ENCODE measurements around the gene M1AP. TPM values are rescaled to one million over a fixed set of nuclear protein-coding genes. Genes with fewer than 3 reads are reported as not detected.

Gene M1AP
- total RNA-seq, 2 donors from 2014 or later, result 0.60 TPM; not detected in 1

DNA sequence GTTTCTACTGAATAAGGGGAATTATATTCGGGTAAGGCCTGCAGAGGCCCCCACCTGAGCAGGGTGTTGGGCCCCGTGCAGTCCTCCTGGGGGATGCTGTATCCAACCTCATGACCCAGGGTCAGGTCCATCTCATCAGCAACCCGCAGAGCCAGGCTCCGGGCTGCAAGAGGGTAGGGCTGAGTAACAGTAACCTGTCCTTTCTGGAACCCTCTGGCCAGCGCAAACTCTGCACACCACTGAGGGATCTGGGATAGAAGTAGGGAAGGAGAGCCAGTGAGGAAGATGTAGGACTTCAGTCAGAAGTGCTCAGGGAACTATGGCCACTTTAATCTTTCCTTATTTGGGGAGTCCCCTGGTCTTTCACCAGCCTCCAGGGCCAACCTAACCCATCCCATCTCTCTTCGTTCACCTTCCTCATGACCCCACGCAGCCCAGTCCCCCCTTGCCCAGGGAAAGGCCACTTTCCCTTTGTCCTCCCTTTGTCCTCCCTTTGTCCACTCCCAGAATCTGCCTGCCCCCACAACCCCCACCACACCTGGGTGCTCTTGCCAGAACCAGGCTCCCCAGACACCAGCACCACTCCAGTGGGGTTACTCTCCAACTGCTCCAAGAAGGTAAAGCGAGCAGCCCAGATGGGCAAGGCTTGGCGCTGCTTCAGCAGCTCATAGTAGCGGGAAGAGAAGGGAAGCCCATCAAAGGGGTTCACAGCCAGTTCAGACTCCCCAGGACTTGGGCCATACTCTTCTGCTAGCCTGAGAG is 123.0 kb downstream of the M1AP start:
- ATAC-seq (no peak), DNase-seq (no peak)
- peaks cover 21% of the 10 kb centered on the region for H3K4me1 Mint-ChIP-seq
- H3K27me3 Mint-ChIP-seq, result peaks cover 7% of the 10 kb centered on the region
- no peak overlapping the region for H3K27ac Mint-ChIP-seq
- H3K9me3 ChIP-seq (ENCODE audit: control insufficient read depth, low read length, poor library complexity, severe bottlenecking), result no peaks in the 10 kb centered on the region
- H3K36me3 Mint-ChIP-seq (ENCODE audit: low read depth), result peaks cover 14% of the 10 kb centered on the region
- no peak overlapping the region for H3K4me3 Mint-ChIP-seq

GRCh38 chr2:74524005-74524404 is 124.1 kb downstream of the M1AP start:
- ATAC-seq, result no peak
- Mint-ChIP-seq H3K27ac (no peak overlapping the region), H3K27me3 (peaks cover 18% of the 10 kb centered on the region), H3K4me3 (no peak overlapping the region), H3K4me1 (peaks cover 21% of the 10 kb centered on the region), H3K36me3 (ENCODE audit: low read depth) (peaks cover 16% of the 10 kb centered on the region)
- no peaks in the 10 kb centered on the region for H3K9me3 ChIP-seq (ENCODE audit: control insufficient read depth, low read length, poor library complexity, severe bottlenecking)
- no peak for DNase-seq

- peaks cover 33% of the 10 kb centered on the region for H3K27me3 Mint-ChIP-seq
- DNase-seq, result no peak
- no peak overlapping the region for H3K4me3 Mint-ChIP-seq
These were observed 125.6 kb downstream of the M1AP start for GRCh38 chr2:74522516-74522915.

DNA sequence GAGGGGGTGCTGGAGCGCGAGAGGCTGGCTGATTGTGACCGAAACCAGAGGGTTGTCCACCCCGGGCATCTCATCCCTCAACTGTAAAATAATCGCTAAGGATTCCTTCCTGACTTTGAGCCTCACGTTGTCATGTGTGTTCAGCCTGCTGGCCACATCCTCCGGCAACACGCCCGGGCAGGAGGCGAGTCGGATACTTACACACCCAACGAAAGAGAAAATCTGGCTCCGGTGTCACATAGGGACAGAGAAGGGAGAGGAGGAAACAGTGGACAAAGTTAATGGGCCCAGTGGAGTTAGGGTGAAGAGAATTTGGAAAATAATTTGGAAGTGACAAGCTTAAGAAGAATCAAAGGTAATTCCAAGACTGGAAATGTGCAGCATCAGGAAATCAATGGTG is 131.5 kb downstream of the M1AP start:
- Mint-ChIP-seq H3K36me3 (ENCODE audit: low read depth) (peaks cover 7% of the 10 kb centered on the region), H3K27me3 (peaks cover 61% of the 10 kb centered on the region), H3K4me1 (peaks cover 21% of the 10 kb centered on the region)

More at GRCh38 chr2:74522516-74522915, 125.6 kb downstream of the M1AP start:
- Mint-ChIP-seq H3K36me3 (ENCODE audit: low read depth) (peaks cover 11% of the 10 kb centered on the region), H3K27ac (no peak overlapping the region), H3K4me1 (peaks cover 13% of the 10 kb centered on the region)
- ATAC-seq, result no peak
- no peaks in the 10 kb centered on the region for H3K9me3 ChIP-seq (ENCODE audit: control insufficient read depth, low read length, poor library complexity, severe bottlenecking)

DNA sequence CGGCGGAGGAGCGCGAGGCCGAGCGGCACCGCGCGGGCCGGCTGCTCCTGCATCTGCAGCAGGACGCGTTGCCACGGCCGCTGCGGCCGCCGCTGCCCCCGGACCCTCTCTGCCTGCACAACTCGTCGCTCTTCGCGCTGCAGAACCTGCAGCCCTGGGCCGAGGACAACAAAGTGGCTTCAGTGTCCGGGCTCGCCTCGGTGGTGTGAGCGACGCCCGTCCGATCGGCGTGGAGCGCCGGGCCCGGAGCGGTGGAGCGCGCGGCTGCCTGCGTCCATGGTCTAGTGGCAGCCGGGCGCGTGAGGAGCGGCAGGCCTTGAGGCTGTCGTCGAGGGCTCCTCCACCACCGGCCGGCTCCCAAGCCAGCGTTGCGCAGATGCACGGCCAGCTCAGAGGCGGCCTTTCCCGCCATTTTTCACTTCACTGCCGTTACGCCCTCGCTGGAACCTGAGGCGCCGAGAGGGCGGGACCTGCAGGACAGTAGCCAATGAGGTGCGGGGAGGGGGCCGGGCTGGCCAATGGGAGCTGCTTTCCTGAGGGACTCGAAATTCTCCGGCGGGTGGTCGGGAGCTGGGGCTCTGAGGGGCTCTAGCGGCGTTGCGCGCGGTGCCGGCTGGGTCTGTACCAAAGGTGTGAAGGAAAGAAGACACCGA is 132.0 kb downstream of the M1AP start:
- DNase-seq (peak; percentile 59 to 68 (median 67)), ATAC-seq (peak; percentile 87)
- Mint-ChIP-seq H3K27me3 (peaks cover 61% of the 10 kb centered on the region), H3K27ac (peak overlapping the region; percentile 61), H3K4me1 (peaks cover 21% of the 10 kb centered on the region), H3K36me3 (ENCODE audit: low read depth) (peaks cover 7% of the 10 kb centered on the region), H3K4me3 (peak overlapping the region; percentile 77)
- no peaks in the 10 kb centered on the region for H3K9me3 ChIP-seq (ENCODE audit: control insufficient read depth, low read length, poor library complexity, severe bottlenecking)

More for the DNA sequence above, 131.5 kb downstream of the M1AP start:
- peak overlapping the region; percentile 61 for H3K27ac Mint-ChIP-seq
- ATAC-seq (no peak), DNase-seq (no peak)
- H3K4me3 Mint-ChIP-seq, result peak overlapping the region; percentile 77
- no peaks in the 10 kb centered on the region for H3K9me3 ChIP-seq (ENCODE audit: control insufficient read depth, low read length, poor library complexity, severe bottlenecking)

DNA sequence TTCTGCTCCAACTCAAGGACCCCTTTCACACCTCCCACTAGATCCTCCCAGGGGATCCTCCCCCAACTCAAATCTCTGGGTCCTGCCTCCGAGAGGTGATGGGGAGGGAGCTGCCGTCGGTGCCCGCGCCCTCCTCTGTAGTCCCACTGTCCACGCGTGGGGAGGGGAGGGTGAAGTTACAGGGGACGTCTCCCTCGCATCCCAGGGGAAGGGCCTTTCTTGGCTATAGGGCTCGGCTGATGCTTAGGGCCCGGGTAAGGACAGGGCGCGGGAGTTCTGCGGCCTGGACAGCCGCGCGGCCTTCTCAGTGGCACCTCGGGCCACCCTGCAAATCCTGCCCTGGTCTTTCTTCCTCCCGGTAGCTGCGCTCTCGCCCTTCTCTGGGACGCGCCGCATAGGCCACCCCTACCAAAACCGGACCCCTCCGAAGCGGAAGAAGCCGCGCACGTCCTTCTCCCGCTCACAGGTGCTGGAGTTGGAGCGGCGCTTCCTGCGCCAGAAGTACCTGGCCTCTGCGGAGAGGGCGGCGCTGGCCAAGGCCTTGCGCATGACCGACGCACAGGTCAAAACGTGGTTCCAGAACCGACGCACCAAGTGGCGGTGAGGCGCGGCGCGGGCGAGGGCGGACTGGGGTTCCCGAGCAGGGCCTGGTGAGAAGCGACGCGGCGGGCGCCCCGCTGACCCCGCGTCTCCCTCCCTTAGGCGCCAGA is 132.7 kb downstream of the M1AP start:
- Mint-ChIP-seq H3K4me3 (peak overlapping the region; percentile 91), H3K27ac (peak overlapping the region; percentile 41), H3K27me3 (peaks cover 57% of the 10 kb centered on the region), H3K4me1 (peaks cover 21% of the 10 kb centered on the region), H3K36me3 (ENCODE audit: low read depth) (peaks cover 6% of the 10 kb centered on the region)
- no peak for DNase-seq
- no peaks in the 10 kb centered on the region for H3K9me3 ChIP-seq (ENCODE audit: control insufficient read depth, low read length, poor library complexity, severe bottlenecking)
- no peak for ATAC-seq

DNA sequence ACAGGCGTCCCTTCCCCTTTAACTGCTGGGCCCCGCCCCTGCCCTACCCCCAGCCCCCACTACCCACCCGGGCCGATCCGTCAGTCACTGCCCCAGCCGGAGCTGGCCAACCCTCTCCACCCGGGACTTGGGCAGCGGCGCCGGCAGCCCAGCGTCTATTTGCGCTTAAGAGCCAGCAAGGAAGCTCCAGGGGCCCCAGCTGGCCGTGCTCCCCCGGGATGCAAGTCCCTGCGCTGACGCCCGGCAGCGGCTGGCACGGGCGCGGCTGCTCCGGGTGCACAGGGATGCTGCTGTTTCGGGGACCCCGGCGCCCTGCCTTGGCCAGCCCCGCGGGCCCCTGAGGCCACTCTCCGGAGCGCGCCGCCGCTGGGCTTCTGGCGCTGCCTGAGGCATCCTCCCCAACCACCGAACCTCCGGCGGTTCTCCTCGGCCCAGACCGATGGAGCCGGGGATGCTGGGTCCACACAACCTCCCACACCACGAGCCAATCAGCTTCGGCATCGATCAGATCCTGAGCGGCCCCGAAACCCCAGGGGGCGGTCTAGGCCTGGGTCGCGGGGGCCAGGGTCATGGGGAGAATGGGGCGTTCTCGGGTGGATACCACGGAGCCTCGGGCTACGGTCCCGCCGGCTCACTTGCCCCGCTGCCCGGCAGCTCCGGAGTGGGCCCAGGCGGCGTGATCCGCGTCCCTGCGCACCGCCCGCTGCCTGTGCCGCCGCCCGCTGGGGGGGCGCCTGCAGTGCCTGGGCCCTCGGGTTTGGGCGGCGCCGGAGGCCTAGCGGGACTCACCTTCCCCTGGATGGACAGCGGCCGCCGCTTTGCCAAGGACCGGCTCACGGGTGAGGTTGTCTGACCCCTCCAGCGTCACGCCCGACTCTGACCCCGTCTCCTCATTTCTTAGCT is 133.5 kb downstream of the M1AP start, which contains the start of gene TLX2:
Gene TLX2, plus strand, starts transcription at position 83 of the 903 bp plus-strand sequence. Its CDS starts 357 bp downstream, at position 440.
- H3K9me3 ChIP-seq (ENCODE audit: control insufficient read depth, low read length, poor library complexity, severe bottlenecking), result no peaks in the 10 kb centered on the region
- Mint-ChIP-seq H3K4me3 (peak within 1 kb of the TSS; percentile 91), H3K27ac (peak within 1 kb of the TSS; percentile 41), H3K36me3 (ENCODE audit: low read depth) (peaks cover 2% of the 10 kb centered on the region), H3K27me3 (peaks cover 49% of the 10 kb centered on the region), H3K4me1 (peaks cover 23% of the 10 kb centered on the region)
- no peak for DNase-seq
- peak; percentile 15 for ATAC-seq

DNA sequence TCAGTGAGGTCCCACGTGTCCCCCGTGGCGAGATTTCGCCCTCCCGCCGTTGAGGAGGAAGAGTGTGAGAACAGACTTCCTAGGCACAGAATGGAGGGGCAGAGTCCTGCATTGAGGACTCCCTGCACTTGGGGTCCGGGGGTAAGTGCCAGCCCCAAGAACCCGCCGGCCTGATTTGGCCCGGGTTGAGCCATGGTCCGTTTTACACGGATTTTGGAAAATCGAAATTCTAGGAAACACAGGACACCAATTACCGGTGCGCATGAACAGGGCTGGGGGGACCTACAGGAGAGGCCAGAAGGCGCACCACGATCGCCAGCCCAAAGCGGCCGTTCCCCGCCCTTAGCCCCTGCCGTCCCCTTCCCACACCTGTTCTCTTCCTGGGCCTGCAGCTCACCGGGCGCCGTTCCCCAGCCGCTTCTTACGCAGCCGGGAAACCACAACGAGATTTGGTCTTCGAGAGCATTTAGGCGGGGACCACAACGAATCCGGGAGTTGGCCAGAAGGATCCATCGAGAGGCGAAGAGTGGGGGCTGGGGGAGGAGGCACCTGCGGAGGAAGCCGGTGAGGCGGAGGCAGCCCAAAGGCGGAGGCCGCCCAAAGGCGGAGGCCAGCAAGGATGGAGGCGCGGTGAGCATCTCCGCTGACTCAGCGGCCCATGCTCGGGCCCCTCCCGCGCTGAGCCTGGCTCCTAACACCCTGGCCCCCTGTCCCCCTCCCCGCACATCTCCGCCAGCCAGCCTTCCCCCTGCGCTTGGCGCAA is 134.3 kb downstream of the M1AP start:
- peak; percentile 40 for ATAC-seq
- H3K4me3 Mint-ChIP-seq, result peak overlapping the region; percentile 91
- H3K36me3 Mint-ChIP-seq (ENCODE audit: low read depth), result peaks cover 2% of the 10 kb centered on the region
- H3K9me3 ChIP-seq (ENCODE audit: control insufficient read depth, low read length, poor library complexity, severe bottlenecking), result no peaks in the 10 kb centered on the region
- H3K4me1 Mint-ChIP-seq, result peaks cover 24% of the 10 kb centered on the region
- H3K27ac Mint-ChIP-seq, result peak overlapping the region; percentile 1
- peaks cover 40% of the 10 kb centered on the region for H3K27me3 Mint-ChIP-seq
- no peak for DNase-seq

DNA sequence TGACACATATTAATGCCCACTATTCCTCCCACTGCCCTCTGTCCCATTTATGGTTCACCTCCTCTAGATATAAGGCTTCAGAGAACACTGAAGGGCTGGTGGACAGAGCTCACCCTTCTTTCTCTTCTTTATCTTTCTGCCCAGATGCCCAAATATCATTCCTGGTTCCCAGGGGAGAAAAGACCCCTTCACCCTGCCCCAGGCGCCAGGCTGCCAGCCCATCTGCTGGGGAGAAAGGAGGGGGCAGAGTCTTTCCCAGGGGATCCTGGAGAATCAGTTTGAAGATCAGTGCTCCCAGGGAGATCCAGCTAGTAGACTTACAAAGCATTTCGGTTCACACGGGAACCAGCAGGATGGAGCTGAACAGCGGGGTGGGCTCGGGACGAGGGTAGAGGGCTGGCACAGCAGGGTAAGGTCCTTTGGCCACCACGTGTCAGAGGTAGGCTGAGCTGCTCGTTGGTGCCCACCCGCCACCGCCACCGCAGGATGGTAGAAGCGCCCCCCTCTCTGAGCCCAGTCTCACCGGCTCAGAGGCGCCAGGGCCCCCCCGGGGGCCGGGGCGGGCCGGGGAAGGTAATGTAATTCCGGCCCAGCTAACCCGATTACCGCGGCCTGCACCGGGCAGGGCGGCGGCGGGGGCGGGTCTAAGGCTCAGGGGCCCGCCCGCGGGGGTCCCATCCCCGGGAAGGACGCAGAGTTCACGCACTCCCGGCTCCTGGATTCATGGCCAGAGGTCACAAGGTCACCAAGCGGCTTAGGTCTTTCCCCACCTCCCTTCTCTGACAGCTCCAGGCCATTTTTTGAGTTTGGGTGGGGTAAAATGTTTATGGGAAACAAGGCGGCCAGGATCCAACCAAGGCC is 135.2 kb downstream of the M1AP start:
- peak overlapping the region; percentile 9 for H3K27ac Mint-ChIP-seq

GRCh38 chr2:74511104-74511989 is 136.8 kb downstream of the M1AP start:
- H3K4me1 Mint-ChIP-seq, result peaks cover 37% of the 10 kb centered on the region
- DNase-seq (no peak), ATAC-seq (no peak)
- no peak overlapping the region for H3K4me3 Mint-ChIP-seq
- H3K27me3 Mint-ChIP-seq, result peaks cover 20% of the 10 kb centered on the region
- no peaks in the 10 kb centered on the region for H3K9me3 ChIP-seq (ENCODE audit: control insufficient read depth, low read length, poor library complexity, severe bottlenecking)
- peaks cover 4% of the 10 kb centered on the region for H3K36me3 Mint-ChIP-seq (ENCODE audit: low read depth)
- H3K27ac Mint-ChIP-seq, result peak overlapping the region; percentile 16

More for the DNA sequence above, 135.2 kb downstream of the M1AP start:
- DNase-seq (no peak), ATAC-seq (no peak)
- Mint-ChIP-seq H3K27me3 (peaks cover 32% of the 10 kb centered on the region), H3K4me1 (peaks cover 30% of the 10 kb centered on the region), H3K36me3 (ENCODE audit: low read depth) (peaks cover 2% of the 10 kb centered on the region), H3K4me3 (peak overlapping the region; percentile 91)
- no peaks in the 10 kb centered on the region for H3K9me3 ChIP-seq (ENCODE audit: control insufficient read depth, low read length, poor library complexity, severe bottlenecking)
